Measurements from ENCODE around the gene BNC2. TPM values are rescaled to one million over a fixed set of nuclear protein-coding genes. Genes with fewer than 3 reads are reported as not detected.

The BNC2 gene
- total RNA-seq, 4 donors from 2014 or later: 3.9 to 45.4 (median 13.1) TPM

GRCh38 chr9:16811987-16812685, 58.3 kb downstream of the BNC2 start:
- H3K36me3 ChIP-seq: no peaks in the 10 kb centered on the region
- H3K4me1 ChIP-seq: no peaks in the 10 kb centered on the region
- TF ChIP-seq POLR2A (IDR thresholded peaks at IDR 0.05): no peak
- TF ChIP-seq, protein P1, sequence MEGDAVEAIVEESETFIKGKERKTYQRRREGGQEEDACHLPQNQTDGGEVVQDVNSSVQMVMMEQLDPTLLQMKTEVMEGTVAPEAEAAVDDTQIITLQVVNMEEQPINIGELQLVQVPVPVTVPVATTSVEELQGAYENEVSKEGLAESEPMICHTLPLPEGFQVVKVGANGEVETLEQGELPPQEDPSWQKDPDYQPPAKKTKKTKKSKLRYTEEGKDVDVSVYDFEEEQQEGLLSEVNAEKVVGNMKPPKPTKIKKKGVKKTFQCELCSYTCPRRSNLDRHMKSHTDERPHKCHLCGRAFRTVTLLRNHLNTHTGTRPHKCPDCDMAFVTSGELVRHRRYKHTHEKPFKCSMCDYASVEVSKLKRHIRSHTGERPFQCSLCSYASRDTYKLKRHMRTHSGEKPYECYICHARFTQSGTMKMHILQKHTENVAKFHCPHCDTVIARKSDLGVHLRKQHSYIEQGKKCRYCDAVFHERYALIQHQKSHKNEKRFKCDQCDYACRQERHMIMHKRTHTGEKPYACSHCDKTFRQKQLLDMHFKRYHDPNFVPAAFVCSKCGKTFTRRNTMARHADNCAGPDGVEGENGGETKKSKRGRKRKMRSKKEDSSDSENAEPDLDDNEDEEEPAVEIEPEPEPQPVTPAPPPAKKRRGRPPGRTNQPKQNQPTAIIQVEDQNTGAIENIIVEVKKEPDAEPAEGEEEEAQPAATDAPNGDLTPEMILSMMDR (IDR thresholded peaks at IDR 0.05): no peak
- no peak overlapping the region for H3K4me3 ChIP-seq
- H3K27me3 ChIP-seq: no peaks in the 10 kb centered on the region
- no peak for DNase-seq
- no peaks in the 10 kb centered on the region for H3K9me3 ChIP-seq
- no peak overlapping the region for H3K27ac ChIP-seq

DNA sequence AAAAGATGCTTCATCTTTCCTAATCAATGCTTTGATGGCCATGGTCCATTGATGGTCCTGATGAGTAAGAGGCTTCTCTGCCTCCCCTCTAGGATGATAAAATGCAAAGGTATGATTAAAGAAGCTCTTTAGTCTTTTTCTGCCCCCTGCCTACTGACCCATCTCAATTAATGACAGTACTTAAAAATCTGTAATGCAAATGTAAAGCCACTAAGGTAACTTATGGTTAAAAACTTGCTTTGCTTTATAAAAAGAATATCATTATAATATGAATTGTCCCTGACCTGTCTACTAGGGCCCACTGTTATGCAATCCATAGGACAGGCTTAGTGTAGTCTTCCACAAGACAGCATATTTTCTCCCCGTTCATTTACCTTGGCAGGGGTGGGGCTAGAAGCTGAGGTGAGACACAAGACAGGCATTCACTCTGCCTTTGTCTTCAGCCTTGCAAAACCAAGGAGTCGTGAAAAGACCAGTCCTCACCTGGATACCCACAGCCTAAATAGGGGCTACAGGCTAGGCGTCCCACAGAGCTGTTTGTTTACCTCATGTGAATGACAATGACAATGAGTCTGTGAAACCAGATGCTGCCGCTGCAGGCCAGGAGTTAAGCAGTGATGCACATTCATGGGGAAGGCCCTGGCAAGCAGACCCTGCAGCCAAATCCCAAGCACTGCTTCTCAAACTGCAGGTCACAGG, 60.4 kb downstream of the BNC2 start:
- H3K27ac ChIP-seq: no peak overlapping the region
- H3K27me3 ChIP-seq: no peaks in the 10 kb centered on the region
- no peaks in the 10 kb centered on the region for H3K9me3 ChIP-seq
- no peaks in the 10 kb centered on the region for H3K4me1 ChIP-seq
- no peak for DNase-seq
- H3K36me3 ChIP-seq: no peaks in the 10 kb centered on the region
- TF ChIP-seq, protein P1 (IDR thresholded peaks at IDR 0.05): no peak
- no peak for TF ChIP-seq POLR2A (IDR thresholded peaks at IDR 0.05)
- no peak overlapping the region for H3K4me3 ChIP-seq

DNA sequence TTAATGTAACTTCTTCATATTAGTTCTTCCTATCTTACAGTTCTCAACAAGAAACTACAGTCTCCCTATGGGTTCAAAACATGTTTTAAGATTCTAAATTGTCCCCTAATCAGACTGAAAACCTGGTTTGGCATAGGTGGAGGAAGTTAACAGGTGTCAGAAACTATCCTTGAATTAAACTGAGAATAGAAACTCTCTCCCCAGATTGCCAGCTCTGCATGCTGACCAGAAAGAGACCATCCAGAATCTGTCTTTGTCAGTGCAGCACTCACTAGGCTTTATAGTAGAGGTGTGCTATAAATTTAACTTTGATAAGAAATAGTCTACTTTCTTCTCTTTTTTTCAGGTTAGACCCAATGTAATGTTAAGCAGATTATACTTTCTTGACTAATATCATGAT, 63.8 kb downstream of the BNC2 start:
- no peak overlapping the region for H3K27ac ChIP-seq
- no peaks in the 10 kb centered on the region for H3K9me3 ChIP-seq
- TF ChIP-seq, protein P1 (IDR thresholded peaks at IDR 0.05): no peak
- no peak for TF ChIP-seq POLR2A (IDR thresholded peaks at IDR 0.05)

DNA sequence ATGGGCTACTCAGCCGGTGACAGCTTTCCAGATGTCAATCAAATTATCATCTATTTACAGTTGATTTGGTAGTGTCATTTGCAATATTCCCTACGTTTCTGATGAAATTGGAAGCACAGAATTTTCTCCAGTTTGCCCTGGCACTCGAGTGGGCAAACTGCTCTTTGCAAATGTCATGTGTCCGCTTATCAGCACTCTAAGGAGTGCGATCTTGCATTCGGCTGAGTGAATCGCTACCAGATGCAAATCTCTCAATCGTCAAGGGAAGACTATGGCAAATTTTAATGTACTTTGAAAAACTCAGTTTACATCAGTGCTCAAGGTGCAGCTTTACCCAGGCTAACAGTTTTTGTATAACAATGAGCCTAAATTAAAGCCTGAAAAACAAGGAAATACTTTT, 66.8 kb downstream of the BNC2 start:
- Histone ChIP-seq H3K9me3 (no peaks in the 10 kb centered on the region), H3K27ac (no peak overlapping the region)
- no peak for TF ChIP-seq POLR2A (IDR thresholded peaks at IDR 0.05)
- TF ChIP-seq, protein P1 (IDR thresholded peaks at IDR 0.05): no peak

More for the DNA sequence above, 63.8 kb downstream of the BNC2 start:
- no peaks in the 10 kb centered on the region for H3K36me3 ChIP-seq
- no peaks in the 10 kb centered on the region for H3K4me1 ChIP-seq
- no peak overlapping the region for H3K4me3 ChIP-seq
- no peaks in the 10 kb centered on the region for H3K27me3 ChIP-seq
- no peak for DNase-seq

DNA sequence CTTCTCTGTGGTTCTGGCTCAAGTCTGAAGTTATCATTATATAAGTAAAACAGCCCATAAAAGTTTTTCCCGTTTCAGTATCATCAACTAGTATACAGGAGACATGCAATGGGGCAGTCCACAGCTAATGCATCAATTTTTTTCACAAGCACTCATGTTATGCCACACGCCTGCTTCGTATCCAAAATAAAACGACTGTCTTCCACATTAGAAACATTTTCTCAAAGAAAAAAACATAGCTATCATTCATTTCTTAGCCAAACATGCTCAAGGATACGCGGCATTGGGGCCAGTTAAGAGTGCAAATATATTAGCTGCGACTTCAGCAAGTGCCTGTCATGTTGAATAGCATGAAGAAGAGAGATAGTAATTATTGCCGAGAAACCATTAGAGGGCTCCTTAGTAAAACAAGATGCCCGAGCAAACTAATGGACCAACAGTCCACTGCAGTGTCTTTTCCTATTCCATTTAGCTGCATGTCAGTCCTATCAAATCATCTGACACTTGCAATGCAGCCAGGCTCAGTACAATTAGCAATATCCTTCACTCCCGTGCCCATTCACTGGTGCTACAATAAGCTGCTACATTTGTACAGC, 68.5 kb downstream of the BNC2 start:
- Histone ChIP-seq H3K27me3 (no peaks in the 10 kb centered on the region), H3K4me1 (no peaks in the 10 kb centered on the region), H3K36me3 (no peaks in the 10 kb centered on the region), H3K27ac (no peak overlapping the region), H3K9me3 (no peaks in the 10 kb centered on the region), H3K4me3 (no peak overlapping the region)
- DNase-seq: no peak
- TF ChIP-seq POLR2A (IDR thresholded peaks at IDR 0.05): no peak

More for the DNA sequence above, 66.8 kb downstream of the BNC2 start:
- Histone ChIP-seq H3K4me3 (no peak overlapping the region), H3K4me1 (no peaks in the 10 kb centered on the region), H3K27me3 (no peaks in the 10 kb centered on the region), H3K36me3 (no peaks in the 10 kb centered on the region)
- no peak for DNase-seq

- Histone ChIP-seq H3K4me1 (no peaks in the 10 kb centered on the region), H3K4me3 (no peak overlapping the region), H3K9me3 (no peaks in the 10 kb centered on the region), H3K27ac (no peak overlapping the region), H3K36me3 (no peaks in the 10 kb centered on the region), H3K27me3 (no peaks in the 10 kb centered on the region)
- TF ChIP-seq POLR2A (IDR thresholded peaks at IDR 0.05): no peak
- TF ChIP-seq, protein P1 (IDR thresholded peaks at IDR 0.05): no peak
- DNase-seq: no peak
Observed at GRCh38 chr9:16796304-16796825, 74.1 kb downstream of the BNC2 start.

All from Peyer's patch (tissue), 4 donors.